OCI-LY7 (cell line): ENCODE measurements around the gene AWAT2. TPM values are rescaled to one million over a fixed set of nuclear protein-coding genes. Genes with fewer than 3 reads are reported as not detected.
A peak's percentile ranks its signal among the peaks of the same experiment; 100 is the strongest.

Source experiments
- BruUV-seq: library from RNA; stranded (reverse); fragments of 400-500 nt; replicated peaks from 2 replicates; lab custom pipeline; 2021; lab: Mats Ljungman, UMichigan
- CTCF ChIA-PET: fragments of 300-600 bp; sonication (Branson Sonifier 250); formaldehyde crosslinking; loops from one replicate; lab custom pipeline; 2022; ENCODE audit warnings: antibody characterized with exemption; ENCODE audit not compliant: unreplicated experiment; lab: Charles Lee
- POLR2A ChIA-PET: fragments of 300-600 bp; sonication (Branson Sonifier 250); formaldehyde crosslinking; loops from one replicate; lab custom pipeline; 2022; ENCODE audit warnings: antibody characterized with exemption; lab: Charles Lee
- DNase-seq: peaks from one replicate; pipeline ENCODE4 v3.0.0-alpha.2; 2015; ENCODE audit warnings: low spot score
- H2AFZ ChIP-seq: fragments of 200-600 bp; sonication (generic), shearing (Covaris generic); 2 replicates; pipeline ENCODE4 v1.6.1; 2014; ENCODE audit warnings: mild to moderate bottlenecking, antibody characterized with exemption, low read length, moderate library complexity
- H3K27ac ChIP-seq: fragments of 200-600 bp; sonication (generic); 2 replicates; pipeline ENCODE4 v1.5.1; 2014; ENCODE audit warnings: mixed run types, low read depth, mild to moderate bottlenecking, moderate library complexity, low read length, inconsistent platforms; ENCODE audit not compliant: poor library complexity, severe bottlenecking
- H3K36me3 ChIP-seq: fragments of 200-600 bp; sonication (generic); 2 replicates; pipeline ENCODE4 v1.6.1; 2014; ENCODE audit warnings: mild to moderate bottlenecking, antibody characterized with exemption, low read length, moderate library complexity, mixed read lengths; ENCODE audit not compliant: insufficient read depth
- H3K4me1 ChIP-seq: fragments of 200-600 bp; sonication (generic); 2 replicates; pipeline ENCODE4 v1.5.1; 2014; ENCODE audit warnings: mild to moderate bottlenecking, low read length; ENCODE audit not compliant: insufficient read depth, poor library complexity, severe bottlenecking
- H3K4me2 ChIP-seq: fragments of 200-600 bp; sonication (generic); 2 replicates; pipeline ENCODE4 v1.6.1; 2014; ENCODE audit warnings: mild to moderate bottlenecking, low read length
- H3K4me3 ChIP-seq: fragments of 200-600 bp; sonication (generic); 2 replicates; pipeline ENCODE4 v1.5.1; 2014; ENCODE audit warnings: mild to moderate bottlenecking, low read depth, low read length; ENCODE audit not compliant: poor library complexity, severe bottlenecking
- H3K79me2 ChIP-seq: fragments of 200-600 bp; sonication (generic); 2 replicates; pipeline ENCODE4 v1.6.1; 2016; ENCODE audit warnings: low read depth, mild to moderate bottlenecking, low read length, moderate library complexity, mixed read lengths; ENCODE audit not compliant: insufficient read depth
- H3K9me2 ChIP-seq: fragments of 200-600 bp; sonication (generic); 2 replicates; pipeline ENCODE4 v1.6.1; 2016; ENCODE audit warnings: mild to moderate bottlenecking, low read length, mixed read lengths; ENCODE audit not compliant: insufficient read depth
- H3K9me3 ChIP-seq: fragments of 200-600 bp; sonication (generic); 2 replicates; pipeline ENCODE4 v1.6.1; 2014; ENCODE audit warnings: mild to moderate bottlenecking, mixed run types, low read length, mixed read lengths
- H4K20me1 ChIP-seq: fragments of 200-600 bp; sonication (generic); 2 replicates; pipeline ENCODE4 v1.6.1; 2014; ENCODE audit warnings: mild to moderate bottlenecking, antibody characterized with exemption, low read length, moderate library complexity, mixed read lengths; ENCODE audit not compliant: insufficient read depth
- EZH2phosphoT487 ChIP-seq: fragments of 200-600 bp; sonication (generic); IDR thresholded peaks from 2 replicates; pipeline ENCODE4 v1.6.1; 2018; ENCODE audit warnings: low read depth, borderline replicate concordance, mild to moderate bottlenecking, mixed run types, antibody characterized with exemption, low read length, moderate library complexity, mixed read lengths
- intact Hi-C: fragments of 100-400 bp; cut with micrococcal nuclease; formaldehyde crosslinking; loops from one replicate; pipeline ENCODE4 v1.10.0; 2022; ENCODE audit not compliant: unreplicated experiment
- total RNA-seq, 2 experiments: library from RNA; depleted of rRNA in 1 of 2; stranded (reverse); fragments of >200 nt in 1 of 2; shearing (Covaris generic) in 1 of 2; gene quantifications; 2 replicates each; pipeline ENCODE4 v1.2.3, GENCODE V29; 2014 to 2022
- TF ChIP-seq, protein P1 (sequence below): fragments of 200-600 bp; sonication (generic); conservative IDR thresholded peaks from 2 replicates; pipeline ENCODE4 v1.5.1; 2014; ENCODE audit warnings: mild to moderate bottlenecking, antibody characterized with exemption, low read length, moderate library complexity, mixed read lengths

AWAT2 gene
- total RNA-seq, 2 experiments from 2014 or later, result not detected

DNA sequence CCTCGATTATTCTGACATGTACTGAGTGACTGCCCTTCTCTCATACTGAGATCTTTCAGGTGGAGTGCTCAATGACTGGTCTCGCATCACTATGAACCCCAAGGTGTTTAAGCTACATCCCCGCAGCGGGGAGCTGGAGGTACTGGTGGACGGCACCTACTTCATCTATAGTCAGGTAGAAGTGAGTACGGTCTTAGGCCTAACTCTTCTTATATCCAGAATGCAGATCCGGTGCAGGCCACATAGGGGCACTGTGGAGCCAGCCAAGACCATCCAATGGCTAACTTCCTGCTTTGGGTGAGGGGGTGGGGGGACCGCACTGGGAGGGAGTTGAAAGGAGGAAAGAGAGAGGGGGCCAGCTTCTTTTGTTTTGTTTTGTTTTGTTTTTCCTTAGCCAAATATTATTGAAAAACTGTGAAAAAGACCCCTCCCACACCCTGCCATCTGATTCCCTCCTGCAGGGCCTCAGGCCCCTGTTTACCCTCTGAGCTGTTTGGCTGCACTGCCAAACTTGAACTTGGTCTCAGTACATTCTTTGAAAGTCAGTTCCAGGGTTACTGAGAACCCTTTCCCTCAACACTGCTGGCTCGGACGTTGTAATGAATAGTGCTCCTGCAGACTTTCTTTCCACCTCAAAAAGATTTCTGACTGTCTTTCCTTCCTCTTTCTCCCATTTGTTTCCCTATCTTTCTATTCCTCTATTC lies 16.2 kb downstream of the AWAT2 start:
- Histone ChIP-seq H3K36me3 (no peaks in the 10 kb centered on the region), H2AFZ (no peak overlapping the region), H3K79me2 (no peaks in the 10 kb centered on the region), H3K9me3 (no peaks in the 10 kb centered on the region), H3K9me2 (no peaks in the 10 kb centered on the region), H4K20me1 (no peaks in the 10 kb centered on the region), H3K4me2 (no peak overlapping the region), H3K4me3 (no peak overlapping the region), H3K27ac (no peak overlapping the region), H3K4me1 (no peaks in the 10 kb centered on the region)
- no peak for TF ChIP-seq EZH2phosphoT487
- TF ChIP-seq, protein P1, sequence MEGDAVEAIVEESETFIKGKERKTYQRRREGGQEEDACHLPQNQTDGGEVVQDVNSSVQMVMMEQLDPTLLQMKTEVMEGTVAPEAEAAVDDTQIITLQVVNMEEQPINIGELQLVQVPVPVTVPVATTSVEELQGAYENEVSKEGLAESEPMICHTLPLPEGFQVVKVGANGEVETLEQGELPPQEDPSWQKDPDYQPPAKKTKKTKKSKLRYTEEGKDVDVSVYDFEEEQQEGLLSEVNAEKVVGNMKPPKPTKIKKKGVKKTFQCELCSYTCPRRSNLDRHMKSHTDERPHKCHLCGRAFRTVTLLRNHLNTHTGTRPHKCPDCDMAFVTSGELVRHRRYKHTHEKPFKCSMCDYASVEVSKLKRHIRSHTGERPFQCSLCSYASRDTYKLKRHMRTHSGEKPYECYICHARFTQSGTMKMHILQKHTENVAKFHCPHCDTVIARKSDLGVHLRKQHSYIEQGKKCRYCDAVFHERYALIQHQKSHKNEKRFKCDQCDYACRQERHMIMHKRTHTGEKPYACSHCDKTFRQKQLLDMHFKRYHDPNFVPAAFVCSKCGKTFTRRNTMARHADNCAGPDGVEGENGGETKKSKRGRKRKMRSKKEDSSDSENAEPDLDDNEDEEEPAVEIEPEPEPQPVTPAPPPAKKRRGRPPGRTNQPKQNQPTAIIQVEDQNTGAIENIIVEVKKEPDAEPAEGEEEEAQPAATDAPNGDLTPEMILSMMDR, result peak; percentile 72
- POLR2A ChIA-PET, result no interaction called here
- CTCF ChIA-PET, result interaction anchor here (1.0 kb wide), 1 partner anchor 1205 kb away, joined by 3 read pairs; the partner anchor contains the start of gene EFNB1
- intact Hi-C loops, result loop anchor here (1.0 to 2.0 kb wide), 2 partner anchors 64 to 99 kb away; partner anchors contain the start of gene IGBP1
- peak; percentile 39 for DNase-seq
- no TSS peak for BruUV-seq

DNA sequence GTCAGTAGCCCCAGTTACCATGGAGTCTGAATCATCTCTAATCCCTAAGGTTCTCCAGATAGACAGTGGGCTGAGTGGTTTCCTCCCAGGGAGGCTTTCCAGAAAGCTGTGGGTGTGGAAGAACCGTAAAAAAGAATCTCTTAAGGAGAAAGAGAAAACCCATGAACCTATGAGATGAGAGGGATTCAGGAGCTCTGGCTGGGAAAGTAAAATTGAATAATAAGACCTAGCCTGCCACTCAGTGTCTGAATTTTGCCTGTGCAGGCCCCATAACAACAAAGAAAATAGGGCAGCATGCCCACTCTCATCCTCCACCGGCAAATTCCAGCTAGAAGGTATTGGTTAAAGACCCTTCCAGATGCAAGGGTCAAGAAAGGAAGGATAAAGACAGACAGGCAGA lies 16.9 kb downstream of the AWAT2 start:
- intact Hi-C loops, result loop anchor here (1.0 to 2.0 kb wide), 2 partner anchors 65 to 100 kb away; partner anchors contain the start of gene IGBP1
- Histone ChIP-seq H3K4me1 (no peaks in the 10 kb centered on the region), H2AFZ (no peak overlapping the region), H3K9me2 (no peaks in the 10 kb centered on the region), H3K9me3 (no peaks in the 10 kb centered on the region), H3K79me2 (no peaks in the 10 kb centered on the region), H3K36me3 (no peaks in the 10 kb centered on the region), H3K4me3 (no peak overlapping the region), H4K20me1 (no peaks in the 10 kb centered on the region), H3K4me2 (no peak overlapping the region), H3K27ac (no peak overlapping the region)
- TF ChIP-seq EZH2phosphoT487, result no peak
- TF ChIP-seq, protein P1, result no peak
- BruUV-seq, result no TSS peak
- no peak for DNase-seq
- ChIA-PET POLR2A (no interaction called here), CTCF (no interaction called here)

DNA sequence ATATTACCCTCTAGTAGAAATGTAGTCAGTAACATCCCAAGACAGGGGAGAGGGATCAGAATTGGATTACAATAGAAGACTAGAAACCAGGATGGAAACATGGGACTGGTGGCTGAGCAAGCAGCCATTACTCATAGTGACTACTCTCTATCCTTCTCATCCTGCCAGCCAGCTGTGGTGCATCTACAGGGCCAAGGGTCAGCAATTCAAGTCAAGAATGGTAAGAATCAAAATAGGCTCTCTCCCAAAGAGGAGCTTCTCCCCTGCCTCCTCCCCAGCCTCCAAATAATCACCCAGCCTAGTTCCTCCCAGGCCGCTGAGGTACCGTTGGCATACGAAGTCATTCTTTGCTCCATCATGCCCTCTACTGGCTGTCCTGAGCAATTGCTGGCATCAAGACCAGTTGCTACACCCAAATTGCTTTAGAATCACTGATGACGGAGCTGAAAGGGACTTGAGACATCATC lies 19.4 kb downstream of the AWAT2 start:
- CTCF ChIA-PET, result interaction anchor here (1.1 to 1.2 kb wide), 2 partner anchors 11 to 67 kb away, joined by 3 read pairs; no protein-coding TSS in a partner anchor
- Histone ChIP-seq H3K9me2 (no peaks in the 10 kb centered on the region), H3K4me1 (no peaks in the 10 kb centered on the region), H3K27ac (no peak overlapping the region), H3K36me3 (no peaks in the 10 kb centered on the region), H3K79me2 (no peaks in the 10 kb centered on the region), H2AFZ (no peak overlapping the region), H3K9me3 (no peaks in the 10 kb centered on the region), H3K4me3 (no peak overlapping the region), H4K20me1 (no peaks in the 10 kb centered on the region), H3K4me2 (no peak overlapping the region)
- BruUV-seq, result no TSS peak
- DNase-seq, result peak; percentile 53
- POLR2A ChIA-PET, result interaction anchor here (0.5 kb wide), 1 partner anchor 526 kb away, joined by 3 read pairs; the partner anchor contains the start of gene NALF2
- TF ChIP-seq, protein P1, result peak; percentile 75
- no peak for TF ChIP-seq EZH2phosphoT487
- intact Hi-C loops, result loop anchor here (1.0 to 2.0 kb wide), 2 partner anchors 494 to 537 kb away; no protein-coding TSS in a partner anchor
